HPDE6-E6E7 (cell line): ENCODE results near the gene RRM1.

Experiments used
- DNase-seq: peaks from one replicate; pipeline ENCODE4 v3.0.0; 2011; ENCODE audit warnings: missing footprints; ENCODE audit errors: extremely low spot score

RRM1 gene

DNA sequence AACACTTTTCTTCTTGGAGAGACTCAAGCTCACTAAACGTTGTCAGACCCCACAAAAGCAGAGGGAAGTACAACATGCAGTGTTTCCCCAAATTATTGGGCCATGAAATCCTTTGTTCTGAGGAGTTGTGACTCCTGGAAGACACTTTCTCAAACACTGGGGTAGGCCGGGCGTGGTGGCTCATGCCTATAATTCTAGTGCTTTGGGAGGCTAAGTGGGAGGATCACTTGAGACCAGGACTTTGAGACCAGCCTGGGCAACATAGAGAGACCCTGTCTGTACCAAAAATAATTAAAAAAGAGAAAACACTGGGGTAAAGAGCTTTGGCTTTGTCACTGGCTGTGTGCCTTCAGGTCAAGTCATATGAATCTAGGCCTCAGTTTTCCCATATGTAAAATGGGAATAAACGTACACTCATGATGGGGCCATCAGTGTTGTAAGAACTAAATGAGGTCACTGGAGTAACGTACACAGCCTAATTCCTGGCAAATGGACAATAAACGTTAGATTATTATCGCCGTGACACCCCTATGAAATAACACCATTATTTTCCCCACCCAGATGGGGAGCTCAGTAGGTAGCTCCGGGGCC, 92.0 kb downstream of the RRM1 start:
- no peak for DNase-seq

DNA sequence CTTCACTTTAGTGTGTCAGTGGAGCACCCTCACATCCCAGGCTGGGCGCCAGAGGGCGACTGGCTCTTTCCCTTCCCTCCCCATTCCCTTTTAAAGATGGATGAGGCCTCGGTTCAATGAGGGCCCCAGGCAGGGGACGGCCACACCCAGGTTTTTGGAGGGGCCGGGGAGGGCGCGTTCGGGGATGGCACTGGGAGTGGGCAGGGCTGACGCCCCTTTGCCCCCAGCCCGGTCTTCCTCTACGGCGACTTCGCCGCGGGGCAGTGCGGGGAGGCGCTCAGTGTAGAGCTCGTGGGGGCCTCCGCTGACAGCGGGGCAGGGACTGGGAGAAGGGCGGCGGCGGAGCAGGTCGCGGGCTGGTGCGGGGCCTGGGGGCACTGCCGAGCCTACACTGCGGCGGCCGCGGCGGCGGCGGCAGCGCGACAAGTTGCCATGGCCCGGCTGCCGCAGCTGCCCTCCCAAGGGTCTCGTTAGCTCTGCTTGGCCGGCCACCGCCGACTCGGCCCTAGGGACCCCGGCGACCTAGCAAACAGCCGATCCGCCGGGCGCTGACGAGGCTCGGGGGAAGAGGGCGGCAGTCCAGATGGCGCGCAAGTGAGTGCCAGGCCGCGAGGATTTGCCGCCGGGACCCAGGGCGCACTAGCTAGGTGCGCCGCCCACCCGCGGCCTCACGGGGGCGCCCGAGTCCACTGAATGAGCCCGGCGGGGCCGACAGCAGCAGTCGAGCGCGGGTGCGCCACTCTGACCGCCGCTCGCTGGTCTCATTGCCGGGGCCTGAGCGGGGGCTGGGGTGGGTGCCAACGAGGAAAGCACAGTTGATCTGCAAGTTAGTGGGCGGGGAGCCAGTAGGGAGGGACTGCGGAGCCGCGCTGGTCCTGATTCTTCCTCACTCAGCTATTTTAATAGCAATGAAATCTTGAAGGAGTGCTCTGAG, 92.7 kb downstream of the RRM1 start:
- DNase-seq: peak; percentile 64
